ENCODE results near the gene MAN2B1.
"Not testable (repeated sequence)": the region's sequence is repeated elsewhere in the genome, so short reads cannot be mapped to it uniquely, and the experiment has no call there.

MAN2B1 gene

GRCh38 chr19:12687496-12688196 lies 21.1 kb upstream of the MAN2B1 start, which contains the start of gene GNG14:
Gene GNG14 (plus strand): TSS chr19:12687998. CDS start chr19:12688049, 51 bp downstream.
- DNase-seq = no peak

- DNase-seq = no peak
Observed at GRCh38 chr19:12685831-12686230, 19.3 kb upstream of the MAN2B1 start.

- DNase-seq = peak; percentile 81 to 92
Observed at GRCh38 chr19:12681074-12681987, 14.8 kb upstream of the MAN2B1 start, which contains the start of gene DHPS. Gene DHPS (minus strand): TSS chr19:12681880. CDS start chr19:12681766, 114 bp downstream.

- no peak for DNase-seq
Observed at GRCh38 chr19:12680034-12680433, 13.5 kb upstream of the MAN2B1 start.

DNA sequence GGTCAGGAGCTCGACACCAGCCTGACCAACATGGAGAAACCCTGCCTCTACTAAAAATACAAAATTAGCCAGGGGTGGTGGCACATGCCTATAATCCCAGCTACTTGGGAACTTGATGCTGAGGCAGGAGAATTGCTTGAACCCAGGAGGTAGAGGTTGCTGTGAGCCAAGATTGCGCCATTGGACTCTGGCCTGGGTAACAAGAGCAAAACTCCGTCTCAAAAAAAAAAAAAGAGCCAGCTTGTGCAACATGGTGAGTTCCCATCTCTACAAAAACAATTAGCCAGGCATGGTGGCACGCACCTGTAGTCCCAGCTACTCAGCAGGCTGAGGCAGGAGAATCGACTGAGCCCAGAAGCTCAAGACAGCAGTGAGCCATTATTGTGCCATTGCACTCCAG lies 11.5 kb upstream of the MAN2B1 start:
- not testable (repeated sequence) for DNase-seq

DNA sequence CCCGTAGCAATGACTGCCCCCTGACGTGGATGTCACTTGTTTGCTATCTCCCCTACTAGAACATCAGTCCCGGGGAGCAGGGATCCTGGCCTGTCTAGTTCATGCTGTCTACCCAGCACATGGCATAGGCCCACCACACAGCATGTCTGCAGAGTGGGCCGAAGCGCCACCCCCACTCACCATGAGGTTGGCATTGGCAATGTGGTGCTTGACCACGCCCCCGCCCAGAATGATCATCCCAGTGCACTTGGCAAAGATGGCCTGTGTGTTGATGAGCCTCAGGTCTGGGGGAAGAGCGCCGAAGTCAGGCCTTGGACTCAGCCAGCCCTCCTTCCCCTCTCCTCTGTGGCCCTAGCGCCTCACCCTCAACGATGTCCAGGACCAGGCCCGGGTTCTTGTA lies 10.4 kb upstream of the MAN2B1 start:
- DNase-seq = no peak

DNA sequence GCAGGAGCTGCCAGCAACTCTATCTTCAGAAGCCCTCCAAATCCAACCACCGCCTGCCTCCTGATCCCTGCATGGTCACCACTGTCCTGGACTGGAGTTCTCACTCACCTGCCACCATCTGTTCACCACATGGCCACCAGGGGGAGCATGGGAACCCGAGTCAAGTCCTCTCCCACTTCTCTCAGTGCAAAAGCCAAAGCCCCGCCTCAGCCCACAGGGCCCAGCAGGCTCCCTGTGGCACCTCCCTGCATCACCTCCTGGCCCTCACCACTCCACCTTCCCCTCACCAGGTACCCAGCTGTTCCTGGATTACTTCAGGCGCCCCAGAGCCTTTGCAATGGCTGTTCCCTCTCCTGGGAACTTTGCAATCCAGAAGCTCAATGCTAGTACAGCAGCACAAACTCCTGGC lies 9.8 kb upstream of the MAN2B1 start:
- peak; percentile 78 to 86 for DNase-seq

- no peak for DNase-seq
Observed at GRCh38 chr19:12675940-12676339, 9.4 kb upstream of the MAN2B1 start.

GRCh38 chr19:12675399-12675798 lies 8.9 kb upstream of the MAN2B1 start:
- DNase-seq = no peak

DNA sequence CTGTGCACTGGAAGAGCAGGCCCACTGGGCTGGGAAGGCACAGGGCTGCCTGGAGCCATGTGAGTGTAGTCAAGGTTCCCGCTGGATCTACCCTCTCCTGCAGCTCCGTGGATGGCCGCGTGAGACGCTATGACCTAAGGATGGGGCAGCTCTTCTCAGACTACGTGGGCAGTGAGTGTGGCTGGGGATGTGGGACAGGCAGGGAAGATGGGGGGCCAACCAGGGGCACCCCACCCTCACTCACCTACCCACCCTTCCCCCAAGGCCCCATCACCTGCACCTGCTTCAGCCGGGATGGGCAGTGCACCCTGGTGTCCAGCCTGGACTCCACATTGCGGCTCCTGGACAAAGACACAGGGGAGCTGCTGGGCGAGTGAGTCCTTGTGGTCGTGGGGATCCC lies 6.2 kb upstream of the MAN2B1 start:
- DNase-seq = no peak

DNA sequence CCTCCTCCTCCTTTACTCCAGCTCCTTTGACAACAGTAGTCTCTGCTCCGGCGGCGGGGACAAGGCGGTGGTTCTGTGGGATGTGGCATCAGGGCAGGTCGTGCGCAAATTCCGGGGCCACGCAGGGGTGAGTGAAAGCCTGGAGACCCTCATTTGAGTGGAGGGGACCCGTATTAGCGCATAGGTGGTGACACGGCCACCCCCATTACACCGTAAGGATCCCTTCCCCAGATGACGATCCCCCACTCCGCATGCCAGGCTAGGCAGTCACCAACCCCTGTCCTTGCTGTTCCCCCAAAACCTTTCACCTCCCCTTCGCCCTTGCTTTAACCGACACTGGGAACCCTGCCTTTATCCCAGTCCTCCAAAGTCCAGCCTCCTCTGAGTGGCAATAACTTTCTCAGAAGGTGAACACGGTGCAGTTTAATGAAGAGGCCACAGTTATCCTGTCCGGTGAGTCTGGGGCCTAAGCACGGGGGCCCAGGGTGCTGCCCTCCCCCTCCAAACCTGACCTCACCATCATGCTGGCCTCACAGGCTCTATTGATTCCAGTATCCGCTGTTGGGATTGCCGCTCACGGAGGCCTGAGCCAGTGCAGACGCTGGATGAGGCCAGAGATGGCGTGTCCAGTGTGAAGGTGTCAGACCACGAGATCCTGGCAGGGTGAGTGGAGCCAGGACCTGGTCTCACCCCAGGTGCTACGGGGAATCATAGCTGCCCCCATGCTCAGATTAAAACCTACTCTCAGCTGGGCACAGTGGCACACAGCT lies 3.8 kb upstream of the MAN2B1 start:
- DNase-seq = no peak

GRCh38 chr19:12669270-12670158 lies 3.0 kb upstream of the MAN2B1 start:
- DNase-seq = peak; percentile 66 to 69

DNA sequence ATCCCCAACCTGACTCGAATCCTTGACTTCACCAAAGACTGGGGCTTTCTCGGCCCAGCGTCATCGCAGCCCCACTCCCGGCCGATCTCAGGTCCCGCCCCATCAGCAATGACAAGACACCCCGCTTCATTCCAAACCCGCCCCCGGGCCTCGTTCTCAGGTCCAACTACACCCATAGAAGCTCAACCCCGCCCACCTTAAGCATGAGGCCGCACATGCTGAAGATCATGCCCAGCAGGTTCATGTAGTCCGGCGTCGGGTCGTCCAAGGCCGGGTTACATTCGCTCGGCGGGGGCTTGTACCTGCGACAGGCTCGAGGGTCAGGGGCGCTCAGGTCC lies 2.4 kb upstream of the MAN2B1 start:
- peak; percentile 56 to 70 for DNase-seq

DNA sequence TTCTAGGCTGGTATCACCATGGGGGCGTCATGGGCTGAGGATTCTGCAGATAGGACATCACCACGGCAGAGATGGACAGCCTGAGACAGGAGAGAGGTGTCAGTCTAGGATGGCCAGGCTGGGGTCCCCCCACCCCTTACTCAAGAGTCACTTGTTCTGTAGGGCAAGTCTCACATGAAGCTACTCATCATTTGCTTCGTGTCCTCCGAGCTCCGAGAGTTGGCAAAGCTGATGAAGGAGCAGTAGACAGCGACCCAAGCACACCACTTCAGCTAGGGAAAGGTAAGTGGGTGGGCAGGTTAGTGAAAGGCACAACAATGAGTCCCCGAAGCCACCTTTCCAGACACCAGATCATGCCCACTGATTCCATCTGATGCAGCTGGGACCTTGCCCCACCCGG lies 1.8 kb upstream of the MAN2B1 start:
- no peak for DNase-seq

- no peak for DNase-seq
Observed at GRCh38 chr19:12667731-12668302, 1.3 kb upstream of the MAN2B1 start.

DNA sequence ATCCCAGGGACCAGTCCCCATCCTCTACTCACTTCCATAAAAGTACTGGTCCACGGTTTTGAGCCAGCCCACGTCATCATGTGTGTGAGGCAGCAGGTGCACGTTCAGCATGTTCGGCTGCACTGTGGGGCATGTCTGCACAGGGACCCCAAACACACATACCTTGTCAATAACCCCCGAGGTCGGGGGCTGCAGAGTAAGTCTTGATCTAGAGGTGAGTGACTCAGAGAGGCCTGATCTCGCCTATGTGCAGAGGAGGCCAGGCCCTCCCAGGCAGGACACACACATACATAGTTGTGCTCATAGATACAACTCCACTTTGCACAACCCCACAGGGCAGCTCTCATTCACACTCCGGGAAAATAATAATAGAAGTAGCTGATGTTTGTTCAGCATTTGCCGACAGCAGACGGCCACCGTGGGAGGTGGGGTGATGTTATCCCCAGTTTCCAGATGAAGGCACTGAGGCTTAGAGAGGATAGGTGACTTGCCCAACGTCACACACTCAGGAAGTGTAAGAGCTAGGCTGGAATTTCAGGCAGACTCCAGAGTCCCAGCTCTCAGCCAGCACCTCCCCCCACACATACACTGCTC lies 774 bp downstream of the MAN2B1 start:
- DNase-seq = no peak

DNA sequence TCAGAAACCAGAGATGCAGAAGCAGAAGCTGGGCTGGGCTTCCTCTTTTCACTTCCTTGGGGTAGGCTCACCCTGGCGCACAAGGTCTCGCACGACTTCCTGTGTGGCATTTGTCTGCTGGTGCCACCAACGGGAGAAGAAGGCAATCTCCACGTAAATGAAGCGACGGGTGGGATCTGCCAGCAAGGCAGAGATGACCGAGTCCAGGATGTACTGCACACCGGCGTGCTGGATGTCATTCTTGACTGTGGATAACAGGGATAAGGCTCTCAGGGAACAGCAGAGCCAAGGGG lies 1.3 kb downstream of the MAN2B1 start:
- peak; percentile 43 to 45 for DNase-seq

- no peak for DNase-seq
Observed at GRCh38 chr19:12664406-12665280, 1.9 kb downstream of the MAN2B1 start.

DNA sequence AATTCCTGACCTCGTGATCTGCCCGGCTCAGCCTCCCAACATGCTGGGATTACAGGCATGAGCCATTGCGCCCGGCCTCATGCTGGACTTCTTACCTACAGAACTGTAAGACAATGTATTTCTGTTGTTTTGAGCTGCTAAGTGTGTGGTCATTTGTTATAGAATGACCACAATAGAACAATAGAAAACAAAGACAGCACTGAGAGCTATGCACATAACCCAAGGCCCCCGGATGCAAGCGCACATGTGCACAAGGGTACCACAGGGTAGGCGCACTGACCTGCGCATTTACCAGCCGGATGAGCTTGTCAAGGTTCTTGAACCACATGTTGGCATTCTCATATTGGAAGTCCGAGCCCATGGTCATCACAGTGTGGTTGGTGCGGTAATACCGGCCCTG lies 5.6 kb downstream of the MAN2B1 start:
- no peak for DNase-seq

- DNase-seq = no peak
Observed at GRCh38 chr19:12657966-12658365, 8.6 kb downstream of the MAN2B1 start.

Measured in stimulated activated CD4-positive, alpha-beta T cell treated with anti-CD3 and anti-CD28 coated beads, Interleukin-4, amount 100 ng/mL, for 4 hours (primary cell).